Femur (tissue), 1 donor: ENCODE measurements around the gene USP49.
A peak's percentile ranks its signal among the peaks of the same experiment; 100 is the strongest.
"Not testable (repeated sequence)": the region's sequence is repeated elsewhere in the genome, so short reads cannot be mapped to it uniquely, and the experiment has no call there.

Source experiments
- DNase-seq: peaks from one replicate; pipeline ENCODE4 v3.0.0-alpha.2; 2017

Gene USP49

DNA sequence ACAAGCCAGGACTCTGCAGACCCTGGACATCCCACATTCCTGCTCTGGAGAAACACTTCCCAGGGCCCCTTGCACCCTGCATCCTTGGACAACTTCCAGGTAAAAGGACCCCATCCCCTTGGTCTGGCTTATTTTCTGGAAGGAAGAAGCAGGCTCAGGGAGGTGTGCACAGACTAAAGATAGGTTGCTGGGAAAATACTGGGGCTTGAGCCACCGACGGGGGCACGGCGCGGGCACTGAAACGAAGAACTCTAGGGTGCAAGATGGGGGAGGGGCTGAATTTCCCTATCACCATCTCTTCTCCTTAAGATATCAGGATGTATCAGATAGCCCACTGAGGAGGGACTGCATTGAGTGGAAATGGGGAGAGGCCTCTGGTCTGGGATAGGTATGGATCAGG, 116.3 kb downstream of the USP49 start:
- no peak for DNase-seq

- no peak for DNase-seq
Observed at GRCh38 chr6:41777551-41778285, 117.5 kb downstream of the USP49 start.

- no peak for DNase-seq
Observed at GRCh38 chr6:41775293-41775882, 119.8 kb downstream of the USP49 start.

DNA sequence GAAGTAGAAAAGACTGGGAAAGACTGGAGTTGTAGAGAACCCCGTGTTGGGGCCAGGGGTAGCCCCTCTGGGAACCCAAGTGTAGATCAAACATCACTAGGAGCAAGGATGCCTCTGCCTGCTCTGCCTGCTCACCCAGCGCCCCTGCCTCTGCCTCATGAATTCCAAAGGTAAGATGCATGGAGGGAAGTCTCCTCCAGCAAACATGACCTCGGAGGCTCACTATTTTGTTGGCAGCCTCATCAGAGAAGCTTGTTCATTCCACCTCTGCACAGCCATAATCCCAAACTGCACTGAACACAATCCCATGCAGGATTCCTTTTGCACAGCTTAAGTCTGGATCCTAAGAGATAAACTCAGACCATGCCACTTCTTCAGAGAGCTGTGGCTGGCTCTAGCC, 120.3 kb downstream of the USP49 start:
- DNase-seq, result no peak

GRCh38 chr6:41771058-41771983, 123.9 kb downstream of the USP49 start:
- DNase-seq, result no peak

DNA sequence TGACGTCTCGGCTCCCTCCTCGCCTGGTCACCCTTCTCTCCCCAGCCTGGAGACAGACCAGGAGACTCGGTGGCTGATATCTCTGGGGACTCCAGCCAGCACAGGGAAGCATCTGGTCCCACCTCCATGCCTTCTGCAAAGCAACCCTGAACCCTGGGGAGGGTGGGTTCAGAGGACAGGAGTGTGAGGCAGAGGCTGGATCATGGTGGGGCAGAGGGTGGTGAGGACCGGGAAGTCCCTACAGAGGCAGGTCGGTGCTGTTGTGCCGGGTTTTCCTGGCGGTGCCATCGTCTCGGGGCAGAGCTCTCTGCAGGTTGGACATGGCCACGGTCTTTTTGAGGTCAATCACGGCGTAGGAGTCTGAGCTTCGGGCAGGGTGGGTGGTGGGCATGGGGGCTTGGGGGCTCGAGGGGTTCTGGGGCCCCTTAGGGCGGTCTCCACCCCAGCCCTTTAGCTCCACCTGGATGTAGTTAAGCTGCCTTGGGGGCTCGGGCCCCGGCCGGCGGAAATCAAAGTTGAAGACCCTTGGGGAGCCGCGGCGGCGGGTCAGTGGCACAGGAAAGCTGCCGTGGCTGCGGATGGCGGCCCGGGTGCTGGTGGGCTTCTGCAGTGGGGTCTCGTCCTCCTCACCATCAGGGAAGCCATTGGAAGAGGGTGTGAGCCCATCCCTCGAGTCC, 124.7 kb downstream of the USP49 start:
- no peak for DNase-seq

DNA sequence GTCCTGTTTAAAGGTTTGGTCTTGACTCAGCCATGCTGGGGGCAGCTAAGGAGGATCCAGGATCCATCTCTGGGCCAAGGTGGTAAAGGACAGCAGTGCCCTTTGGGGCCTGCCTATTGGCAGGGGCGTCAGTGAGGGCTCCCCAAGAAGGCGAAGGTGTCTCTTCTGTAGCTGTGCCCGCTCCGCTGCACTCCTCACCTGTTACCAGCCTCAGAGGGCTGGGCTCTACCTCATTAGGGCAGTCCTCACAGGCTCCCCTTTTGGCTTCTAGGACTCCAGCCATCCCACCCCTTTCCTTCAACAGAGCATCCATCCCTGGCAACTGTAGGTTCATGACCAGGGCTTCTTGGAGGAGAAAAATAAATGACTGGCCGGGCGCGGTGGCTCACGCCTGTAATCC, 125.8 kb downstream of the USP49 start:
- no peak for DNase-seq

DNA sequence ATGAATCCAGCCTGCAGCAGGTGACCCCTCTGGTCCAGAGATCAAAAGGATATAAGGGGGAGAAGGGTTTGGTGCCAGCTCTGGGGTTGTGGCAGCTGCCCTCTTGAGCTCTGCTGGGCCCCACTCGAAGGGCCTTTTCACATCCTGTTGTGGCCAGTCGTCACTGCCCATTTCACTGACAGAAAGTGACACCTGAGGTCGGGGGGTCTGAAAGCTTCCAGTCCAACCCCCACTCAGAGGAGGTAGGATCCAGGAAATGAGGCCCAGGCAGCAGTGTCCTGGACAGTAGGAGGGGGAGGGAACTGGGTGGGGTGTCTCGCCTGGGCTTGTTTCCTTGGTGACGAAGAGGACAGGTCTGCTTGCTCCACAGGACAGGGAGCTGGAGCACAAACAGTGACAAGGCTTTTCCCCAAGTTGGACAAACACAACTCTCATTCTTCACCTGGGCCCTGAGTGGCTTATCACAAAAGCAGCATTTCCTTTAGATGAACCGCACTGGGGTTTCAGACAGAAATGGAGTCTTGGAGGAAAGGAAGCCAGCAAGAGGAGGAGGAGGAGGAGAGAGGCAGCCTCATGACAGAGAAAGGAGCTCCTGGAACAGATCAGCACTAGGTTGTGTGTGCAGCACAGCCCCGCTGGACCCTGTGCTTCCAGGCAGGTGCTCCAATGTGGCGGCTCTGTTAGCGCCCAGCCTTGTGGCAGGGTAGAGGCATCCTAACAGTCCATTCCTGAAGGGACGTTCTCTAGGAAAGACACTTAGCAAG, 126.4 kb downstream of the USP49 start:
- no peak for DNase-seq

DNA sequence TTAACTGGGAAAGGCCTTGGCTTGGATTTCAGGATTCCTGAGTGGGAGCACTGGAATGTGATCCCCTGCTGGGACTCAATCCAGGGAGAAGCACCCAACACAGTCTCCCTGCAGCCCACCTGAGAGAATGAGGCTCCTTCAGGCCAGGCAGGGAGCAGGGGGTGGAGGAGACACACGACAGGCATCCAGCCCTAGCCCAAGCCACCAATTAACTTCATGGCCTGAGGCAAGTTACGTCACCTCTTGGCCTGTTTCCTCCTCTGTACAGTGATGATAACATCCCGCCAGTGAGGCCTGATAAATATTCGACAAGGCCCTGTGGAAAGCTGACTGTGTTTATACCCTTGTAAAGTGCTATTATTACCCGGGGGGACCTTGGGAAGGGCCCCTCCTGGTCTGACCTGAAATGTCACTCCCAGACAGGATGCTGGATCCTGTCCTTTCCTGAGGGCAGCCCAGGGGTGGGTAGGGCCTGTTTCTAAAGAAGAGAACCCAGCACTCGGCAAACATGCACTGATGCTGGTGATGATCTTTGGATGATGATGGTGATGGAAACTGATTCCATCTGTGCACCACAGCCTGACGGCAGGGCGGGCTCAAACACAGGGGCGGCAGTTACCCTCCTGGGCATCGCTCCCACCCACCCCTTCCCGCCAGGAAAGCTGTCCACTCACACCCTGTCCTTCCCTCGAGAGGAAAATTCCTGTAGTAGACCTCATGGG, 127.9 kb downstream of the USP49 start:
- DNase-seq, result peak; percentile 62

- not testable (repeated sequence) for DNase-seq
Observed at GRCh38 chr6:41766043-41766664, 129.0 kb downstream of the USP49 start.

- DNase-seq, result no peak
Observed at GRCh38 chr6:41763470-41763869, 131.7 kb downstream of the USP49 start.

GRCh38 chr6:41759905-41760579, 135.1 kb downstream of the USP49 start:
- DNase-seq, result no peak

GRCh38 chr6:41759106-41759904, 135.9 kb downstream of the USP49 start:
- DNase-seq, result no peak

GRCh38 chr6:41758641-41759035, 136.5 kb downstream of the USP49 start:
- DNase-seq, result no peak

- no peak for DNase-seq
Observed at GRCh38 chr6:41757931-41758640, 137.1 kb downstream of the USP49 start.

DNA sequence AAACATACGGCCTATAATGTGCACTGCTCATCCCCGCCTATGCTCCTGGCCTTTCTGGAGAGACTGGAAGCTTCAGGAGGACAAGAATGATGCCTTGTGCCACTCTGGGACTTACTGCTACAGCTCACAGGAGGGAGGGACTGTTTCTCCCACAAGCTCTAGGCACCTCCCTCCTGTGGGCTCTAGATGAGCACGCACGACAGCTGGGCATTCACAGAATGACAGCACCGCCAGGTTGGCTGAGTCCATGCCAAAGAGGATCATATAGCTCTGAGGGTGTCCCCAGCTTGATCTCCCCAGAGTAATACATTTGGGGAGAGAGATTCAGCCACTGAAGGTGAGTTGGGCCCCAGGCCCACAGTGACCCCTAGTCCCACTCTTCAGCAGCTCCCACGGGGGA, 137.9 kb downstream of the USP49 start:
- DNase-seq, result peak; percentile 40

DNA sequence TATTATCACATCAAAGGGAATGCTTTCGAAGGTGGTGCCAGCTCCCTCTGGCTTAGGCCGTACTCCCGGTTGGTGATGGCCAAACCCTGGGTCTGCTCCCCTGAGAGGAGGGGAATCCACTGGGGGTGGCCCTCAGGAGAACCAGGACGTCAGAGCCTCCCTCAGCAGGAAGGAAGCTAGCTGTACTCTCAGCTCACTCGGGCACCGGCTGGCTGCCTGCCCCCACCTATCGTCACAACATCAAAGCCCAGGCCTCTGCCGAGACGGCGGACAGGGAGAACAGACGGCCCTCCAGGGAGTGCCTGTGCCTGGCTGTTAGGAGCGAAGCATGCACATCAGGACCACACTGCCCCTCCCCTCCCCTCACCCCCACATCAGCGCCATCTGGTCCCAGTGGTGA, 138.8 kb downstream of the USP49 start:
- no peak for DNase-seq

DNA sequence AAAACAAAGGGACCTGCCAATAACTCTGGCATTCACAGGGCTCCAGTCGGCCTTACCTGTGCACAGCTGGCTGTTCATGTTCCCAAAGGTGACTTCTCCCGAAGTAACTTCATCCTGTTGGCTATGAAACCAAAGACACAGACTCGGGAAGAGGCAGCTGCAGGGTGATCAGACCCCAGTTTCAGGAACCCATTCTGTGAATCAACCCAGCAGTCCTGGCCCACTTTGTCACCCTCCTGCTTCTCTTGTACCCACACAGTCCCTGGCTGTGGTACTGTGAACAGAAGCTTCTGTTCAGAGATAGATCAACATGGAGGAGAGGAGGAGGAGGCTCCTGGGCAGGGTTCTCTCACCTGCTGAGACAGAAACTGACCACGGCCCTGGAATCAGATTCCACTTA, 139.3 kb downstream of the USP49 start:
- no peak for DNase-seq

- no peak for DNase-seq
Observed at GRCh38 chr6:41750374-41750773, 144.8 kb downstream of the USP49 start.
